Activated T-helper 17 cell treated with anti-CD3 and anti-CD28 coated beads, Interleukin-2, amount 50 U/mL, for 72 hours (primary cell): ENCODE results near the gene KREMEN1. TPM values are rescaled to one million over a fixed set of nuclear protein-coding genes. Genes with fewer than 3 reads are reported as not detected.
"Not testable (repeated sequence)": the region's sequence is repeated elsewhere in the genome, so short reads cannot be mapped to it uniquely, and the experiment has no call there.

Experiments
- ATAC-seq: fragments of 150-1000 bp; cut with Tn5 transposase; replicated peaks from 2 replicates; pipeline ENCODE4 v1.10.0; 2021; ENCODE audit warnings: mild to moderate bottlenecking, moderate library complexity
- H3K27ac Mint-ChIP-seq: one replicate; pipeline ENCODE4 v1.8.0; 2022; ENCODE audit warnings: mixed read lengths
- H3K27me3 Mint-ChIP-seq: one replicate; pipeline ENCODE4 v1.8.0; 2022; ENCODE audit warnings: mixed read lengths
- H3K36me3 Mint-ChIP-seq: one replicate; pipeline ENCODE4 v1.8.0; 2022; ENCODE audit warnings: low read depth, mild to moderate bottlenecking, mixed read lengths
- H3K4me1 Mint-ChIP-seq: one replicate; pipeline ENCODE4 v1.8.0; 2022; ENCODE audit warnings: mixed read lengths
- H3K4me3 Mint-ChIP-seq: one replicate; pipeline ENCODE4 v1.8.0; 2022; ENCODE audit warnings: mild to moderate bottlenecking, mixed read lengths
- H3K9me3 Mint-ChIP-seq: one replicate; pipeline ENCODE4 v1.8.0; 2022; ENCODE audit warnings: mixed read lengths
- total RNA-seq, 2 donors: library from RNA; stranded (reverse); gene quantifications; one replicate each; pipeline ENCODE4 v1.2.3, GENCODE V29; 2022

The KREMEN1 gene
- total RNA-seq, 2 donors from 2014 or later, result 0.40 TPM; not detected in 1

- no peak for ATAC-seq
- no peak overlapping the region for H3K4me3 Mint-ChIP-seq
- H3K36me3 Mint-ChIP-seq, result no peaks in the 10 kb centered on the region
- peaks cover 39% of the 10 kb centered on the region for H3K27me3 Mint-ChIP-seq
- no peak overlapping the region for H3K27ac Mint-ChIP-seq
- peaks cover 5% of the 10 kb centered on the region for H3K4me1 Mint-ChIP-seq
- peaks cover 4% of the 10 kb centered on the region for H3K9me3 Mint-ChIP-seq
Measured at GRCh38 chr22:29117799-29118477, 45.1 kb downstream of the KREMEN1 start.

- H3K9me3 Mint-ChIP-seq, ATAC-seq, H3K36me3 Mint-ChIP-seq, H3K27ac Mint-ChIP-seq, H3K4me3 Mint-ChIP-seq, H3K4me1 Mint-ChIP-seq: not testable (repeated sequence)
- H3K27me3 Mint-ChIP-seq, result peaks cover 29% of the 10 kb centered on the region
Measured at GRCh38 chr22:29120098-29120912, 47.5 kb downstream of the KREMEN1 start.

GRCh38 chr22:29121124-29121523 lies 48.3 kb downstream of the KREMEN1 start:
- H3K4me1 Mint-ChIP-seq, result peaks cover 5% of the 10 kb centered on the region
- no peak overlapping the region for H3K4me3 Mint-ChIP-seq
- no peak for ATAC-seq
- peaks cover 21% of the 10 kb centered on the region for H3K27me3 Mint-ChIP-seq
- H3K9me3 Mint-ChIP-seq, result peaks cover 4% of the 10 kb centered on the region
- no peaks in the 10 kb centered on the region for H3K36me3 Mint-ChIP-seq
- H3K27ac Mint-ChIP-seq, result no peak overlapping the region

GRCh38 chr22:29122041-29122440 lies 49.2 kb downstream of the KREMEN1 start:
- H3K36me3 Mint-ChIP-seq, result no peaks in the 10 kb centered on the region
- peaks cover 4% of the 10 kb centered on the region for H3K9me3 Mint-ChIP-seq
- peaks cover 15% of the 10 kb centered on the region for H3K27me3 Mint-ChIP-seq
- peaks cover 5% of the 10 kb centered on the region for H3K4me1 Mint-ChIP-seq
- no peak overlapping the region for H3K4me3 Mint-ChIP-seq
- no peak for ATAC-seq
- no peak overlapping the region for H3K27ac Mint-ChIP-seq

- Mint-ChIP-seq H3K36me3 (no peaks in the 10 kb centered on the region), H3K4me3 (no peak overlapping the region), H3K27me3 (peaks cover 3% of the 10 kb centered on the region), H3K4me1 (peaks cover under 1% of the 10 kb centered on the region), H3K27ac (no peak overlapping the region), H3K9me3 (peaks cover under 1% of the 10 kb centered on the region)
- no peak for ATAC-seq
Measured at GRCh38 chr22:29124777-29125442, 52.1 kb downstream of the KREMEN1 start.

GRCh38 chr22:29125443-29125778 lies 52.6 kb downstream of the KREMEN1 start:
- H3K27ac Mint-ChIP-seq, result no peak overlapping the region
- no peaks in the 10 kb centered on the region for H3K36me3 Mint-ChIP-seq
- no peaks in the 10 kb centered on the region for H3K4me1 Mint-ChIP-seq
- H3K9me3 Mint-ChIP-seq, result no peaks in the 10 kb centered on the region
- ATAC-seq, result no peak
- H3K27me3 Mint-ChIP-seq, result peaks cover 1% of the 10 kb centered on the region
- H3K4me3 Mint-ChIP-seq, result no peak overlapping the region

DNA sequence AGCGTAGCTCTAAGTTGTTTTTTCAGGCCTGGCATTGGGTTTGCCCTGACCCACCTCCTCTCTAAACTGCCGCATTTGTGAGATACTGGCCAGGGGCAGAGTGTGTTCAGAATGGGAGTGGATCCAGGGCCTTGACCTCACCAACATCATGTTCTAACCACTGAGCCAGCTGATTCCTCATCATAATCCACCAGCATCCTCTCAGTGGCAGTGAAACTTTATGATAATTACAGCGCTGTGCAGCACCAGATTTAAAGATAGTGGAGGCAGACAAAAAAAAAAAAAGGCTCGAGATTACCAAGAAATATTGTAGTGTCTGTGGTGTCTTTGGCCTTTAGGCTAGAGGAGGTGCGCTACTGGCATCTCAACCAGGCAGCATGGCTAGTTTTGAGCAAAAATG lies 53.0 kb downstream of the KREMEN1 start:
- Mint-ChIP-seq H3K36me3 (no peaks in the 10 kb centered on the region), H3K27ac (no peak overlapping the region), H3K9me3 (no peaks in the 10 kb centered on the region), H3K4me3 (no peak overlapping the region), H3K4me1 (no peaks in the 10 kb centered on the region), H3K27me3 (no peaks in the 10 kb centered on the region)
- ATAC-seq, result no peak

DNA sequence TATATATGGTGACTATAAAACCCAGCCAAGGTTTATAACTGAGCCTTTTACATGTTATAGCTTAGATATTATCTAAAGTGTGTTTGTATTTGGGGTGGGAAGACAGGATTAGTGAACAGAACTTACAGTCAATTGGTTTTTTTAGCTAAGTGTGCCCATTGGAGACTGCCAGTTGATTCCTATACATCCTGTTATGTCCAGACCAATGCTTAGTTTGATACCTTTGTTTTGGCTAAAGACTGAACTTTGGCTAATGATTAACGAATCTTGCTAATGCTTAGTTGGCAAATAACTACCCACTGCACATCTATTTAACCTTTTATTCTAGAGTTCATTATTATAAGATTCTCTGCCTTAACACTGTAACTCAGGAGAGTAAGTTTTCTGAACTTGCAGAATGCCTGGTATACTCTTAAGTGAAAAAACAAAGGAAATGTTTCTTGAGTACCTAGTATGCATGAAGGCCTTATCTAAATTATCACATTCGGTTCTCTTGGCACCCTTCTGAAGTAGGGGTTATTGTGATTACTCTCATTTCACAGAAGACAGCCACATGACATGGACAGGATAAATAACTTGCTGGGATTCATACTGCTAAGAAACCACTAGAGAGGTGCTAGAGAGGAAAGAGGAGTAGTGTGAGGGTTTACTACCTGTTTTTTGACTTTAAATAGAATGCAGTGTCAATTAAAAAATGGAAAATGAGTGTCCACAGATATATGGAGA lies 54.0 kb downstream of the KREMEN1 start:
- H3K4me1 Mint-ChIP-seq, result no peaks in the 10 kb centered on the region

DNA sequence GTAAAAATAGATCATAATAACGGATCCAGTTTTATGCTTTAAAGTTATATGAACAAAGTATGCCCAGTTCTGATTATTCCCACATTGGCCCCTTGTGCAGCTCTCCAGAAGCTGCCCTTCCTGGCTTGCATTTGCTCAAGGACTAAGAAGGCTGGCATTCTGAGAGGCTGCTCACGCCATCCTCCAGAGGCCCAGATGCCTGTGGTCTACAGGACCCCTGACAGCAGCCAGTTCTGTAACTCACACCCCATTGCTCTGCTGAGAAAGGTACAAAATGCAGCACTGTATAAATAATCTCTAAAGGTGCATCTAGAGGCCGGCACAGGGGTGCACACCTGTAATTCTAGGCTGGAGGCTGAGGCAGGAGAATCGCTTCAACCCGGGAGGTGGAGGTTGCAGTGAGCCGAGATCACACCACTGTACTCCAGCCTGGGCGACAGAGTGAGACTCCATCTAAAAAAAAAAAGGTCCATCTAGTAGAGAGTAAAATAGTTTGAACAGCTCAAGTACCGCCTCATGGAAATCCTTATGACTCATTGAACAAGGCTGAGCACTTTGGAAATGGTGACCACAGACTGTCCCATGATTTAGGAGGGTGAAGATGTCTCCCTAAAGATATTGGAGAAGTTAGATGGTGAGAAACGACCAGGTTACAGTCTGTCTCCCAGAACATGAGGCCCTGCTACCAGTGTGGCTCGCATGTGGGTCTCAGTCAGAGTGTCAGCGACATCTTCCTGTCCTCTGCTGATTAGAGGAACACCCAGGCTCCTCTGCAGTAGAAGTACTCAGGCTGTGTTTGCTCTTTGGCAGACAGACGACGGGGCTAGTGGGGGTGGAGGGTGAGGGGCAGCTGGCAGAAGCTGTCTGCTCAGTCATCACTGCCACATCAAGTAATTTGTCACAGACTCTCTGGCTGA lies 56.3 kb downstream of the KREMEN1 start:
- no peak for ATAC-seq
- Mint-ChIP-seq H3K4me3 (no peak overlapping the region), H3K27me3 (no peaks in the 10 kb centered on the region), H3K27ac (no peak overlapping the region), H3K36me3 (no peaks in the 10 kb centered on the region), H3K9me3 (no peaks in the 10 kb centered on the region), H3K4me1 (no peaks in the 10 kb centered on the region)

More for the DNA sequence above, 54.0 kb downstream of the KREMEN1 start:
- H3K4me3 Mint-ChIP-seq, result no peak overlapping the region
- H3K9me3 Mint-ChIP-seq, result no peaks in the 10 kb centered on the region
- H3K27me3 Mint-ChIP-seq, result no peaks in the 10 kb centered on the region
- H3K27ac Mint-ChIP-seq, result no peak overlapping the region
- no peak for ATAC-seq
- H3K36me3 Mint-ChIP-seq, result no peaks in the 10 kb centered on the region

GRCh38 chr22:29129808-29130140 lies 56.9 kb downstream of the KREMEN1 start:
- ATAC-seq, result no peak
- Mint-ChIP-seq H3K27me3 (peaks cover 3% of the 10 kb centered on the region), H3K4me1 (no peaks in the 10 kb centered on the region), H3K36me3 (no peaks in the 10 kb centered on the region), H3K9me3 (no peaks in the 10 kb centered on the region), H3K27ac (no peak overlapping the region), H3K4me3 (no peak overlapping the region)

GRCh38 chr22:29130476-29130875 lies 57.6 kb downstream of the KREMEN1 start:
- no peak for ATAC-seq
- no peaks in the 10 kb centered on the region for H3K36me3 Mint-ChIP-seq

DNA sequence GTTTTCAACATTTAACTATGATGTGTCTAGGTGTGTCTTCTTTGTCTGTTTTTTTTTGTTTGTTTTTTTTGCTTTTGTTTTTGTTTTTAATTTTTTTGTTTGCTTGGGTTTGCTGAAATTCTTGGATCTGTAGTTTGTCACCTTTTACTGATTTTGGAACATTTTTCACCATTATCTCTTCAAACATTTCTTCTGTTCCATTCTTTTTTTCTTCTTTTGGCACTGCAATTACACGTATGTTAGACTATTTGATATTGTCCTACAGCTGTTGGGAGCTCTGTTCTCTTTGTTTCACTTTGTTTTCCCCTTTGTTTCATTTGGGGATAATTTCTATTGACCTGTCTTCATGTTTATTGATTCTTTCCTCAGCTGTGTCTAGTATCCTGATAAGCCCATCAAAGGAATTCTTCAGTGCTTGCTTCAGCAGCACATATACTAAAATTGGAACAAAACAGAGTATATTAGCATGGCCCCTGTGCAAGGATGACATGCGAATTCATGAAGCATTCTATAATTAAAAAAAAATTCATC lies 60.8 kb downstream of the KREMEN1 start:
- Mint-ChIP-seq H3K9me3 (no peaks in the 10 kb centered on the region), H3K4me1 (no peaks in the 10 kb centered on the region), H3K27me3 (peaks cover 3% of the 10 kb centered on the region), H3K4me3 (no peak overlapping the region), H3K27ac (no peak overlapping the region), H3K36me3 (no peaks in the 10 kb centered on the region)
- ATAC-seq, result no peak

More at GRCh38 chr22:29130476-29130875, 57.6 kb downstream of the KREMEN1 start:
- Mint-ChIP-seq H3K4me1 (no peaks in the 10 kb centered on the region), H3K27ac (no peak overlapping the region), H3K4me3 (no peak overlapping the region), H3K27me3 (peaks cover 3% of the 10 kb centered on the region), H3K9me3 (no peaks in the 10 kb centered on the region)

- Mint-ChIP-seq H3K27me3 (peaks cover 3% of the 10 kb centered on the region), H3K27ac (no peak overlapping the region), H3K36me3 (no peaks in the 10 kb centered on the region), H3K9me3 (no peaks in the 10 kb centered on the region), H3K4me1 (no peaks in the 10 kb centered on the region), H3K4me3 (no peak overlapping the region)
- ATAC-seq, result no peak
Measured at GRCh38 chr22:29134448-29134847, 61.6 kb downstream of the KREMEN1 start.
